Esophagus squamous epithelium (tissue), 4 donors: ENCODE measurements around the gene NELL1.

Experiments used
- CTCF ChIP-seq, 6 experiments: fragments of 450-650 bp in 4 of 6; fragments of 200-600 bp in 2 of 6; sonication (generic) in 2 of 6; IDR thresholded peaks; one replicate each; pipeline ENCODE4 v1.5.1; 2016 to 2019; ENCODE audit warnings: antibody characterized with exemption in 6 of 6, mild to moderate bottlenecking in 4 of 6, moderate library complexity in 4 of 6
- POLR2A ChIP-seq, 4 donors: fragments of 450-650 bp; IDR thresholded peaks; one replicate each; pipeline ENCODE4 v1.6.1; 2017; ENCODE audit warnings: antibody characterized with exemption in 4 of 4, mild to moderate bottlenecking in 4 of 4, moderate library complexity in 3 of 4

GRCh38 chr11:20865161-20865560 lies 195.8 kb downstream of the NELL1 start:
- TF ChIP-seq CTCF (IDR thresholded peaks at IDR 0.05) (no peak), POLR2A (IDR thresholded peaks at IDR 0.05) (no peak)
